NCI-H2227 (cell line): ENCODE results near the gene TMEM231.
"Not testable (repeated sequence)": the region's sequence is repeated elsewhere in the genome, so short reads cannot be mapped to it uniquely, and the experiment has no call there.

Source experiments
- DNase-seq: peaks from one replicate; lab custom pipeline; 2025; ENCODE audit not compliant: unreplicated experiment; lab: John Stamatoyannopoulos, UW

TMEM231 gene

GRCh38 chr16:75567911-75568310, 11.9 kb upstream of the TMEM231 start:
- DNase-seq = no peak

GRCh38 chr16:75566758-75567255, 10.8 kb upstream of the TMEM231 start:
- DNase-seq = no peak

GRCh38 chr16:75566040-75566757, 10.1 kb upstream of the TMEM231 start, which contains the start of gene GABARAPL2:
GABARAPL2 (plus strand) TSS chr16:75566379; CDS start chr16:75566487, 108 bp downstream.
- DNase-seq = peak; percentile 91

GRCh38 chr16:75565640-75566039, 9.6 kb upstream of the TMEM231 start:
- no peak for DNase-seq

GRCh38 chr16:75559564-75560372, 3.7 kb upstream of the TMEM231 start:
- DNase-seq = peak; percentile 27

GRCh38 chr16:75558846-75559401, 2.9 kb upstream of the TMEM231 start:
- DNase-seq = no peak

GRCh38 chr16:75556431-75556950, 439 bp upstream of the TMEM231 start:
- peak; percentile 38 for DNase-seq

GRCh38 chr16:75555213-75555706, 792 bp downstream of the TMEM231 start:
- DNase-seq = peak; percentile 91

- no peak for DNase-seq
These were observed 3.1 kb downstream of the TMEM231 start for GRCh38 chr16:75552951-75553350.

- DNase-seq = no peak
These were observed 5.8 kb downstream of the TMEM231 start for GRCh38 chr16:75550211-75550662.

GRCh38 chr16:75548456-75548855, 7.6 kb downstream of the TMEM231 start:
- DNase-seq = not testable (repeated sequence)

- no peak for DNase-seq
These were observed 9.8 kb downstream of the TMEM231 start for GRCh38 chr16:75546293-75546692.

- DNase-seq = not testable (repeated sequence)
These were observed 10.2 kb downstream of the TMEM231 start for GRCh38 chr16:75545879-75546278.

GRCh38 chr16:75542462-75542861, 13.6 kb downstream of the TMEM231 start:
- DNase-seq = not testable (repeated sequence)

GRCh38 chr16:75541236-75541635, 14.8 kb downstream of the TMEM231 start:
- no peak for DNase-seq

- not testable (repeated sequence) for DNase-seq
These were observed 17.0 kb downstream of the TMEM231 start for GRCh38 chr16:75538882-75539565.

- no peak for DNase-seq
These were observed 18.3 kb downstream of the TMEM231 start for GRCh38 chr16:75537776-75538175.

- no peak for DNase-seq
These were observed 20.2 kb downstream of the TMEM231 start, which contains the start of gene CHST5 for GRCh38 chr16:75535901-75536300. CHST5 (minus strand) TSS chr16:75536108; CDS start chr16:75530384, 5,724 bp downstream.

- DNase-seq = no peak
These were observed 20.7 kb downstream of the TMEM231 start for GRCh38 chr16:75535211-75535843.
